ENCODE results near the gene ACTN4. TPM values are rescaled to one million over a fixed set of nuclear protein-coding genes. Genes with fewer than 3 reads are reported as not detected.

The ACTN4 gene
- total and polyA plus RNA-seq, 2 donors (not counting 1 experiment from before 2014, with no cell fraction given), result 108 to 164 TPM

DNA sequence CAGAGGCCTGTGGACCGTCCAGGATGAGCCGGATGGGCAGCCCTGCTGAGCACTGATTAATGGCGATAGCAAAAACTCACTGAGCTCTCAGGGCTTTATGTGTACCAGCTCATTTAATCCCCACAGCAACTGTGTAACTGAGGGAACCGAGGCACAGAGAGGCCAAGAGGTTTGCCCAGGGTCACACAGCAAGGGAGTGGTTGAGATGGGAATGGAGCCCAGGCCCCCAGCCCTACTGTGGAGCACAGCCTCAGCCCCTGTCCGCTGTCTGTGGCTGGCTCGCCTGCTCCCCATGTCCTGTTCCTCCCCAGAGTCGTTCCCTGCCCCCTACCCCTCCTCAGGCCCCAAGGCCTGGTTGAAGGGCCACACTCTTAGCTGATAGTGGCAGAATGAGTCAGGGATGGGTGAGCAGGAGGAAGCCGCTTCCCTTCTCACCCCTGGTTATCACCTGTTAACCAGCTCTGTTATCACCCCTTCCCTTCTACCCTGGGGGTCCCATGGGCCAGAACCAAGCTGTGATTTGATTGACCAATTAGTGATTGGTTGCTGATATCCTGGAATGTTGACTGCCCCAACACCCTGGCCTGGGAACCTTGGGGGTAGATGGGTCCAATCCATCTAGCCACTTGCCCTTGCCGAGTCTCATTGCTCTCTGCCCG, 75.6 kb downstream of the ACTN4 start:
- intact Hi-C loops (cut with micrococcal nuclease), result no loop called here
- no peak overlapping the region for H3K4me3 ChIP-seq (ENCODE audit: control extremely low read depth in 1 of 5, extremely low read depth in 1 of 5, insufficient read depth in 1 of 5, low read depth in 2 of 5, low read length in 4 of 5)

DNA sequence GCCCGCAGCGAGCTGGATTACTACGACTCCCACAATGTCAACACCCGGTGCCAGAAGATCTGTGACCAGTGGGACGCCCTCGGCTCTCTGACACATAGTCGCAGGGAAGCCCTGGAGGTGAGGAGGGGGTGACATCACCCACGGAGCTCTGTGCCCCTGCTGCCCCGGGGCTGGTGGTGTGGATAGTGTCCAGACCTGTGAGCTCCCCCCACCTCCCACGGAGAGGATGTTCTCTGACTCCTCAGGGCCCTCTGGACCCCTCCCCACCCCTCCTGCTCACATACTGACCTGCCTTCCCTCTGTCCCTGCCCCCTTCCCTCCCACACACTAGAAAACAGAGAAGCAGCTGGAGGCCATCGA, 76.1 kb downstream of the ACTN4 start:
- no peak overlapping the region for H3K4me2 ChIP-seq (replicated peaks; ENCODE audit: low read depth, low read length, poor library complexity, severe bottlenecking)
- H3K79me2 ChIP-seq (ENCODE audit: control insufficient read depth, insufficient read depth, low read length), result no peaks in the 10 kb centered on the region
- H3K27ac ChIP-seq (ENCODE audit: low read length in 2 of 2), result no peak overlapping the region
- CTCF ChIA-PET, result interaction anchor here (7.3 kb wide), 1 partner anchor 207 kb away, joined by 36 read pairs; the partner anchor contains the start of genes MRPS12 and SARS2
- ATAC-seq (ENCODE audit: low read depth) (no peak), DNase-seq (no peak)
- TF ChIP-seq EZH2 (IDR thresholded peaks at IDR 0.05; ENCODE audit: borderline replicate concordance, insufficient read depth, low read depth, low read length, poor library complexity, severe bottlenecking), result no peak
- TF ChIP-seq, protein P1, sequence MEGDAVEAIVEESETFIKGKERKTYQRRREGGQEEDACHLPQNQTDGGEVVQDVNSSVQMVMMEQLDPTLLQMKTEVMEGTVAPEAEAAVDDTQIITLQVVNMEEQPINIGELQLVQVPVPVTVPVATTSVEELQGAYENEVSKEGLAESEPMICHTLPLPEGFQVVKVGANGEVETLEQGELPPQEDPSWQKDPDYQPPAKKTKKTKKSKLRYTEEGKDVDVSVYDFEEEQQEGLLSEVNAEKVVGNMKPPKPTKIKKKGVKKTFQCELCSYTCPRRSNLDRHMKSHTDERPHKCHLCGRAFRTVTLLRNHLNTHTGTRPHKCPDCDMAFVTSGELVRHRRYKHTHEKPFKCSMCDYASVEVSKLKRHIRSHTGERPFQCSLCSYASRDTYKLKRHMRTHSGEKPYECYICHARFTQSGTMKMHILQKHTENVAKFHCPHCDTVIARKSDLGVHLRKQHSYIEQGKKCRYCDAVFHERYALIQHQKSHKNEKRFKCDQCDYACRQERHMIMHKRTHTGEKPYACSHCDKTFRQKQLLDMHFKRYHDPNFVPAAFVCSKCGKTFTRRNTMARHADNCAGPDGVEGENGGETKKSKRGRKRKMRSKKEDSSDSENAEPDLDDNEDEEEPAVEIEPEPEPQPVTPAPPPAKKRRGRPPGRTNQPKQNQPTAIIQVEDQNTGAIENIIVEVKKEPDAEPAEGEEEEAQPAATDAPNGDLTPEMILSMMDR (IDR thresholded peaks at IDR 0.05), result no peak
- Mint-ChIP-seq H3K4me1 (no peaks in the 10 kb centered on the region), H3K4me3 (no peak overlapping the region), H3K27ac (no peak overlapping the region), H3K27me3 (no peaks in the 10 kb centered on the region), H3K9me3 (ENCODE audit: insufficient read depth) (no peaks in the 10 kb centered on the region)
- 94% methylated on average over 7 of the region's 11 CpGs for WGBS (ENCODE audit: insufficient coverage)
- H3K4me1 ChIP-seq (ENCODE audit: control insufficient read depth in 2 of 2, insufficient read depth in 2 of 2, low read length in 2 of 2), result no peaks in the 10 kb centered on the region
- H4K20me1 ChIP-seq (ENCODE audit: control insufficient read depth, insufficient read depth, low read length, poor library complexity, severe bottlenecking), result no peaks in the 10 kb centered on the region
- no peaks in the 10 kb centered on the region for H3K9me3 ChIP-seq (ENCODE audit: control extremely low read depth in 1 of 3, control insufficient read depth in 2 of 3, insufficient read depth in 1 of 3, low read length in 2 of 3)
- POLR2A ChIA-PET, result interaction anchor here (0.5 kb wide), 1 partner anchor 161 kb away, joined by 3 read pairs; no protein-coding TSS in a partner anchor
- no peaks in the 10 kb centered on the region for H3K27me3 ChIP-seq (replicated peaks in 1 of 4; ENCODE audit: control extremely low read depth in 1 of 4, control insufficient read depth in 3 of 4, insufficient read depth in 4 of 4, low read length in 3 of 4)
- H3K4me3 ChIP-seq (ENCODE audit: control extremely low read depth in 1 of 5, extremely low read depth in 1 of 5, insufficient read depth in 1 of 5, low read depth in 2 of 5, low read length in 4 of 5), result no peak overlapping the region
- H2AFZ ChIP-seq (ENCODE audit: insufficient read depth, low read depth, low read length, poor library complexity, severe bottlenecking), result no peak overlapping the region
- H3K36me3 ChIP-seq (replicated peaks in 1 of 2; ENCODE audit: control extremely low read depth in 1 of 2, control insufficient read depth in 1 of 2, extremely low read depth in 1 of 2, insufficient read depth in 2 of 2, low read length in 1 of 2), result peaks cover 0 to 83% of the 10 kb centered on the region in 2 experiments
- intact Hi-C loops (cut with micrococcal nuclease), result no loop called here
- H3K9ac ChIP-seq (ENCODE audit: low read length), result no peak overlapping the region

More for the DNA sequence above, 75.6 kb downstream of the ACTN4 start:
- ATAC-seq (ENCODE audit: low read depth) (no peak), DNase-seq (no peak)
- Histone ChIP-seq H3K9me3 (ENCODE audit: control extremely low read depth in 1 of 3, control insufficient read depth in 2 of 3, insufficient read depth in 1 of 3, low read length in 2 of 3) (no peaks in the 10 kb centered on the region), H3K27ac (ENCODE audit: low read length in 2 of 2) (no peak overlapping the region), H4K20me1 (ENCODE audit: control insufficient read depth, insufficient read depth, low read length, poor library complexity, severe bottlenecking) (no peaks in the 10 kb centered on the region), H3K27me3 (replicated peaks in 1 of 4; ENCODE audit: control extremely low read depth in 1 of 4, control insufficient read depth in 3 of 4, insufficient read depth in 4 of 4, low read length in 3 of 4) (no peaks in the 10 kb centered on the region), H2AFZ (ENCODE audit: insufficient read depth, low read depth, low read length, poor library complexity, severe bottlenecking) (no peak overlapping the region), H3K36me3 (replicated peaks in 1 of 2; ENCODE audit: control extremely low read depth in 1 of 2, control insufficient read depth in 1 of 2, extremely low read depth in 1 of 2, insufficient read depth in 2 of 2, low read length in 1 of 2) (peaks cover 0 to 82% of the 10 kb centered on the region in 2 experiments), H3K9ac (ENCODE audit: low read length) (no peak overlapping the region), H3K4me1 (ENCODE audit: control insufficient read depth in 2 of 2, insufficient read depth in 2 of 2, low read length in 2 of 2) (no peaks in the 10 kb centered on the region), H3K4me2 (replicated peaks; ENCODE audit: low read depth, low read length, poor library complexity, severe bottlenecking) (no peak overlapping the region), H3K79me2 (ENCODE audit: control insufficient read depth, insufficient read depth, low read length) (no peaks in the 10 kb centered on the region)
- Mint-ChIP-seq H3K4me3 (no peak overlapping the region), H3K27ac (no peak overlapping the region), H3K9me3 (ENCODE audit: insufficient read depth) (no peaks in the 10 kb centered on the region), H3K27me3 (no peaks in the 10 kb centered on the region), H3K4me1 (no peaks in the 10 kb centered on the region)
- 100% methylated on average over 2 of the region's 10 CpGs for WGBS (ENCODE audit: insufficient coverage)
- POLR2A ChIA-PET, result interaction anchor here (0.5 kb wide), 2 partner anchors 162 to 166 kb away, joined by 3 to 5 read pairs; no protein-coding TSS in a partner anchor
- CTCF ChIA-PET, result interaction anchor here (7.3 kb wide), 1 partner anchor 208 kb away, joined by 36 read pairs; the partner anchor contains the start of genes MRPS12 and SARS2
- TF ChIP-seq EZH2 (IDR thresholded peaks at IDR 0.05; ENCODE audit: borderline replicate concordance, insufficient read depth, low read depth, low read length, poor library complexity, severe bottlenecking), result no peak
- TF ChIP-seq, protein P1 (IDR thresholded peaks at IDR 0.05), result no peak

All from B cell (primary cell).